Uterus (tissue), 4 donors: ENCODE measurements around the gene LRP1-AS. TPM values are rescaled to one million over a fixed set of nuclear protein-coding genes. Genes with fewer than 3 reads are reported as not detected.

Experiments
- DNase-seq, 2 donors: peaks; one replicate each; pipeline ENCODE4 v3.0.0-alpha.2; 2019 to 2020
- H3K27ac ChIP-seq, 2 donors: fragments of 200-600 bp; sonication (generic); 1 replicate in 1 of 2; 2 replicates in 1 of 2; pipeline ENCODE4 v1.5.1; 2016 to 2018
- H3K27me3 ChIP-seq, 2 donors: fragments of 200-600 bp; sonication (generic); one replicate each; pipeline ENCODE4 v1.5.1; 2018 to 2019; ENCODE audit warnings: control low read depth in 1 of 2
- H3K36me3 ChIP-seq, 2 donors: fragments of 200-600 bp; sonication (generic); one replicate each; pipeline ENCODE4 v1.5.1; 2019; ENCODE audit warnings: control low read depth in 1 of 2
- H3K4me1 ChIP-seq, 2 donors: fragments of 200-600 bp; sonication (generic); one replicate each; pipeline ENCODE4 v1.5.1; 2018 to 2019; ENCODE audit warnings: control low read depth in 1 of 2
- H3K4me3 ChIP-seq, 2 donors: fragments of 200-600 bp; sonication (generic); 1 replicate in 1 of 2; 2 replicates in 1 of 2; pipeline ENCODE4 v1.5.1; 2018 to 2019; ENCODE audit warnings: mild to moderate bottlenecking in 1 of 2
- H3K9me3 ChIP-seq, 2 donors: fragments of 200-600 bp; sonication (generic); one replicate each; pipeline ENCODE4 v1.5.1; 2019; ENCODE audit warnings: control low read depth in 1 of 2
- CTCF ChIP-seq, 4 experiments: fragments of 200-600 bp in 2 of 4; fragments of 450-650 bp in 2 of 4; sonication (generic) in 2 of 4; IDR thresholded peaks; one replicate each; pipeline ENCODE4 v1.5.1; 2016 to 2019; ENCODE audit warnings: antibody characterized with exemption in 4 of 4, mild to moderate bottlenecking in 2 of 4, moderate library complexity in 1 of 4
- POLR2A ChIP-seq, 2 donors: fragments of 450-650 bp; IDR thresholded peaks; one replicate each; pipeline ENCODE4 v1.6.1; 2016; ENCODE audit warnings: antibody characterized with exemption in 2 of 2, mild to moderate bottlenecking in 1 of 2, moderate library complexity in 1 of 2
- intact Hi-C: fragments of 100-400 bp; cut with DNase I; formaldehyde crosslinking; loops from one replicate; pipeline ENCODE4 v1.15.1; 2023; ENCODE audit warnings: low total_unique reads
- total RNA-seq, 4 donors: library from RNA; depleted of rRNA in 3 of 4; stranded (reverse); fragments of >200 nt in 3 of 4; gene quantifications; one replicate each; pipeline versions ENCODE4 v1.1.0 to v1.2.4, GENCODE V29; 2014 to 2023
- donor health status: DM: yes; HTN: yes; CAD: no.

Gene LRP1-AS
- total RNA-seq, 4 donors from 2014 or later, result not detected

GRCh38 chr12:57166971-57167371 is 19.6 kb upstream of the LRP1-AS start:
- H3K36me3 ChIP-seq, result no peaks in the 10 kb centered on the region
- intact Hi-C loops, result no loop called here
- no peaks in the 10 kb centered on the region for H3K9me3 ChIP-seq
- TF ChIP-seq CTCF (IDR thresholded peaks at IDR 0.05), result no peak
- no peak for TF ChIP-seq POLR2A (IDR thresholded peaks at IDR 0.05)
- H3K27ac ChIP-seq, result peak overlapping the region in 1 of 2 donors; percentile 29
- H3K4me1 ChIP-seq, result no peaks in the 10 kb centered on the region
- H3K27me3 ChIP-seq, result no peaks in the 10 kb centered on the region
- H3K4me3 ChIP-seq, result no peak overlapping the region
- DNase-seq, result peak in 1 of 2 donors; percentile 17

GRCh38 chr12:57165741-57166140 is 18.3 kb upstream of the LRP1-AS start:
- no peaks in the 10 kb centered on the region for H3K36me3 ChIP-seq
- H3K9me3 ChIP-seq, result no peaks in the 10 kb centered on the region
- DNase-seq, result no peak
- H3K27me3 ChIP-seq, result no peaks in the 10 kb centered on the region
- intact Hi-C loops, result no loop called here
- no peaks in the 10 kb centered on the region for H3K4me1 ChIP-seq
- H3K27ac ChIP-seq, result no peak overlapping the region
- no peak overlapping the region for H3K4me3 ChIP-seq
- TF ChIP-seq CTCF (IDR thresholded peaks at IDR 0.05) (no peak), POLR2A (IDR thresholded peaks at IDR 0.05) (no peak)

GRCh38 chr12:57164966-57165625 is 17.7 kb upstream of the LRP1-AS start:
- H3K27ac ChIP-seq, result no peak overlapping the region
- no peaks in the 10 kb centered on the region for H3K27me3 ChIP-seq
- no peaks in the 10 kb centered on the region for H3K4me1 ChIP-seq
- H3K9me3 ChIP-seq, result no peaks in the 10 kb centered on the region
- intact Hi-C loops, result no loop called here
- H3K4me3 ChIP-seq, result no peak overlapping the region
- no peak for DNase-seq
- no peak for TF ChIP-seq CTCF (IDR thresholded peaks at IDR 0.05)
- no peak for TF ChIP-seq POLR2A (IDR thresholded peaks at IDR 0.05)
- H3K36me3 ChIP-seq, result no peaks in the 10 kb centered on the region

- no peak for TF ChIP-seq POLR2A (IDR thresholded peaks at IDR 0.05)
- TF ChIP-seq CTCF (IDR thresholded peaks at IDR 0.05), result no peak
- intact Hi-C loops, result no loop called here
- DNase-seq, result no peak
- Histone ChIP-seq H3K4me3 (no peak overlapping the region), H3K36me3 (no peaks in the 10 kb centered on the region), H3K4me1 (no peaks in the 10 kb centered on the region), H3K27ac (no peak overlapping the region), H3K9me3 (no peaks in the 10 kb centered on the region), H3K27me3 (no peaks in the 10 kb centered on the region)
These were observed 17.0 kb upstream of the LRP1-AS start for GRCh38 chr12:57164454-57164853.

GRCh38 chr12:57162553-57163125 is 15.2 kb upstream of the LRP1-AS start:
- no peak overlapping the region for H3K4me3 ChIP-seq
- no peaks in the 10 kb centered on the region for H3K4me1 ChIP-seq
- H3K36me3 ChIP-seq, result no peaks in the 10 kb centered on the region
- H3K27ac ChIP-seq, result no peak overlapping the region
- DNase-seq, result no peak
- no peaks in the 10 kb centered on the region for H3K27me3 ChIP-seq
- intact Hi-C loops, result no loop called here
- TF ChIP-seq POLR2A (IDR thresholded peaks at IDR 0.05) (no peak), CTCF (IDR thresholded peaks at IDR 0.05) (no peak)
- no peaks in the 10 kb centered on the region for H3K9me3 ChIP-seq
